ENCODE measurements around the gene SMIM1.

SMIM1 gene

DNA sequence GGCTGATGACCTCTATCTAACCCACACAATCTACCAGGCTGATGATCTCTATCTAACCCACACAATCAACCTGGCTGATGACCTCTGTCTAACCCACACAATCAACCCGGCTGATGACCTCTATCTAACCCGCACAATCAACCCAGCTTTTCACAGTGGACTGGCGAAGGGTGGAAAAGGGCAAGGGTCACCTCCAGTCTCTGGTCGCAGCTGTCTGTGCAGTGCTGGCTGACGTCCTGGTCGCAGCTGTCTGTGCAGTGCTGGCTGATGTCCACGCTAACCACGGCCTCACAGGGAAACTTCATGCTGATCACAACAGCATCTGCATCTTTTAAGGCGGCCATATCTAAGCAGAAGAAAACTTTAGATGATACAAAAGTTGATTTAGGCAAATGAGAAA, 32.5 kb upstream of the SMIM1 start:
- TF ChIP-seq, protein P1, sequence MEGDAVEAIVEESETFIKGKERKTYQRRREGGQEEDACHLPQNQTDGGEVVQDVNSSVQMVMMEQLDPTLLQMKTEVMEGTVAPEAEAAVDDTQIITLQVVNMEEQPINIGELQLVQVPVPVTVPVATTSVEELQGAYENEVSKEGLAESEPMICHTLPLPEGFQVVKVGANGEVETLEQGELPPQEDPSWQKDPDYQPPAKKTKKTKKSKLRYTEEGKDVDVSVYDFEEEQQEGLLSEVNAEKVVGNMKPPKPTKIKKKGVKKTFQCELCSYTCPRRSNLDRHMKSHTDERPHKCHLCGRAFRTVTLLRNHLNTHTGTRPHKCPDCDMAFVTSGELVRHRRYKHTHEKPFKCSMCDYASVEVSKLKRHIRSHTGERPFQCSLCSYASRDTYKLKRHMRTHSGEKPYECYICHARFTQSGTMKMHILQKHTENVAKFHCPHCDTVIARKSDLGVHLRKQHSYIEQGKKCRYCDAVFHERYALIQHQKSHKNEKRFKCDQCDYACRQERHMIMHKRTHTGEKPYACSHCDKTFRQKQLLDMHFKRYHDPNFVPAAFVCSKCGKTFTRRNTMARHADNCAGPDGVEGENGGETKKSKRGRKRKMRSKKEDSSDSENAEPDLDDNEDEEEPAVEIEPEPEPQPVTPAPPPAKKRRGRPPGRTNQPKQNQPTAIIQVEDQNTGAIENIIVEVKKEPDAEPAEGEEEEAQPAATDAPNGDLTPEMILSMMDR (IDR thresholded peaks at IDR 0.05) = no peak
- no peak for TF ChIP-seq ZFX (IDR thresholded peaks at IDR 0.05; ENCODE audit: borderline replicate concordance)
- H3K27ac ChIP-seq = no peak overlapping the region

- TF ChIP-seq ZFX (IDR thresholded peaks at IDR 0.05; ENCODE audit: borderline replicate concordance) = no peak
- TF ChIP-seq, protein P1 (IDR thresholded peaks at IDR 0.05) = no peak
- H3K27ac ChIP-seq = no peak overlapping the region
Measured at GRCh38 chr1:3740752-3741151, 31.8 kb upstream of the SMIM1 start.

DNA sequence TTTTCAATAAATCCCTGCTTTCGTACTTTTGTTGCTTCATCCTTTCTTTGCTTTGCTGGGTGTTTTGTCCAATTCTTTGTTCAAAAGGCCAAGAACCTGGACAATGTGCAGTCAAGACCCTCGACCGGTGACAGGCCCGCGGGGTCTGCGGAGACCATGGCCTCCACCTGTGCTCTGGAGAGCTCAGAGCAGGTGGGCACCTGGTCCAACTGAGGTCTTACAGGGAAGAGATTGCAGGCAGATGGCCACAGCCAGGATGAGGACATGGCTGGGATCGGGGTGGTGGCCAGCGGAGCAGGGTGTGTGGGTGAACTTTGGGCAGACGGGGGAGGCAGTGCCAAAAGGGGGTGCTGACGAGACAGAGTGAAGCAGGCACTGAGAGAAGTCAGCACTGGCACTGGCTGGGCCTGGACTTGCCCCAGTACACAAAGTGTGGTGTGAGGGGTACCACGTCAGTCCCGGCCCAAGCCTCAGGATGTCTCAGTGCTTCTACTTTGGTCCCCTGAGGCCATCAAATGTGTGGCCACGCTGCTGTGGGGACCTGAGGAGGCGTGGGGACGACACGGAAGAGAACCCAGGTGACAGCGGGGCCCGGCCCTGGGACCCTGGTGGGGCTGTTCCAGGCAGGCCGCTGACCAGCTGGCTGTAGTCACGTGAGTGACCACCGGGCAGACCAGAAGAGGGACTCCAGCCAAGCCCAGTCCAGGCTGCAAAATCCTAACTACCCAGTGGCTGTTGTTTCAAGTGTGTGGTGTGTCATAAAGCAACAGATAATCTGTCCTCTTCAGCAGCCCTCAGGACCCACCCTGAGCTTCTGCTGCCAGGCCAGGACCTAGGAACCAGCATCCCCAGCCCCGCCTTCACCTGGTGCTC, 30.7 kb upstream of the SMIM1 start:
- H3K27ac ChIP-seq = no peak overlapping the region
- TF ChIP-seq, protein P1 (IDR thresholded peaks at IDR 0.05) = no peak
- no peak for TF ChIP-seq ZFX (IDR thresholded peaks at IDR 0.05; ENCODE audit: borderline replicate concordance)

DNA sequence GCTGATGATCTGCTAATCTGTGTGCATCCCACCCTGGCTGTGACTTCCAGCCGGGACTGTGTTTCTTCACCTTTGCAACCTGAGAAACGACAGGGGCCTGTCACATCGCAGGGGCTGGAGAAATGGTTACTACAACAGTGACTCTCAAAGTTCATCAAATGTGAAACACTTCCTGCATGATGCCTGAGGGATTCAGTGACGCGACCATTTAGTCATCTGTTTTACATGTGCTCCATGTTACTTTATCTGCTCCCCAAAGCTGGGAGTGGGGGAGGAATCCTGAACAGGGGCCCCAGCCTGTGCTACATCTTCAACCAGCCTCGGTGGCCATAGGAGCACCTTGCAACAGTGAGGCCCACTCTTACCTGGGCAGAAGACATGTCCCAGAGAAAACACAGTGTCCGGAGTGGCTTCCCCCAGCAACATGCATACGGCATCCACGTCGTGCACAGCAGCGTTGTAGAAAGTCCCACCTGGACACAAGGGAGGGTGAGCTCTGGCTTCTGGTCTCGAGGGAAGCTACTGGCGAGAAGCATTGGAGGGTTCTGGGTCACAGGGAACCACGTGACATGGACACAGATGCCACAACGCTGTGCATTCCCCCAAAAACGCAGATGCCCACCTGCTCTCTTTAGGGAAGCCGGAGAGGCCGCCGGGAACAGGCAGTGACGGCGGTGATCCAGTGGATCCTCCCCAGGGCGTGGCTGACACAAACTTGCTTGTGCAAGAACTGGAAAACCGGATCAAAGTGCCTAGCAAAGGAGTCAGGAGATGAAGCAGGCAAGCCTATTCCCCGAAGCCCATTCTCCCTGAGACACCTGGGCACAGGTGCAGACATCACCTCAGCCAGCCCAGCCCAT, 29.9 kb upstream of the SMIM1 start:
- no peak for TF ChIP-seq ZFX (IDR thresholded peaks at IDR 0.05; ENCODE audit: borderline replicate concordance)
- TF ChIP-seq, protein P1 (IDR thresholded peaks at IDR 0.05) = no peak
- no peak overlapping the region for H3K27ac ChIP-seq

DNA sequence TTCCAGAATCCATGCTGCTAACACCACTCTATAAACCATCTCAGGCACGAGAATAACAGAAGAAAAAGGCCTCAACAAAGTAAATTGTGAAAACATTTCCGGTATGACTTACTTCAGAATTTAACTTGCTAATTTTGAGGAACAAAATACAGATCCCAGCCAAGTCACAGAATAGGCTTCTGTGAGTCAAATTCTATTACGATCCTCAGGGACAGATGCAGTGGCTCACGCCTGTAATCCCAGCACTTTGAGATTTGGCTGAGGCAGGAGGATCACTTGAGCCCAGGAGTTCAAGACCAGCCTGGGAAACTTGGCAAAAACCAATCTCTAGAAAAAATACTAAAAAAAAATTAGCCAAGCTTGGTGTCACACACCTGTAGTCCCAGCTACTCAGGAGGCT, 29.1 kb upstream of the SMIM1 start:
- H3K27ac ChIP-seq = no peak overlapping the region
- TF ChIP-seq ZFX (IDR thresholded peaks at IDR 0.05; ENCODE audit: borderline replicate concordance) = no peak
- TF ChIP-seq, protein P1 (IDR thresholded peaks at IDR 0.05) = no peak

GRCh38 chr1:3743826-3744225, 28.7 kb upstream of the SMIM1 start:
- TF ChIP-seq ZFX (IDR thresholded peaks at IDR 0.05; ENCODE audit: borderline replicate concordance) = no peak
- TF ChIP-seq, protein P1 (IDR thresholded peaks at IDR 0.05) = no peak
- H3K27ac ChIP-seq = no peak overlapping the region
